ENCODE measurements around the gene LMO4. TPM values are rescaled to one million over a fixed set of nuclear protein-coding genes. Genes with fewer than 3 reads are reported as not detected.

LMO4 gene
- total RNA-seq, 1 donor from 2014 or later: 44.3 TPM

DNA sequence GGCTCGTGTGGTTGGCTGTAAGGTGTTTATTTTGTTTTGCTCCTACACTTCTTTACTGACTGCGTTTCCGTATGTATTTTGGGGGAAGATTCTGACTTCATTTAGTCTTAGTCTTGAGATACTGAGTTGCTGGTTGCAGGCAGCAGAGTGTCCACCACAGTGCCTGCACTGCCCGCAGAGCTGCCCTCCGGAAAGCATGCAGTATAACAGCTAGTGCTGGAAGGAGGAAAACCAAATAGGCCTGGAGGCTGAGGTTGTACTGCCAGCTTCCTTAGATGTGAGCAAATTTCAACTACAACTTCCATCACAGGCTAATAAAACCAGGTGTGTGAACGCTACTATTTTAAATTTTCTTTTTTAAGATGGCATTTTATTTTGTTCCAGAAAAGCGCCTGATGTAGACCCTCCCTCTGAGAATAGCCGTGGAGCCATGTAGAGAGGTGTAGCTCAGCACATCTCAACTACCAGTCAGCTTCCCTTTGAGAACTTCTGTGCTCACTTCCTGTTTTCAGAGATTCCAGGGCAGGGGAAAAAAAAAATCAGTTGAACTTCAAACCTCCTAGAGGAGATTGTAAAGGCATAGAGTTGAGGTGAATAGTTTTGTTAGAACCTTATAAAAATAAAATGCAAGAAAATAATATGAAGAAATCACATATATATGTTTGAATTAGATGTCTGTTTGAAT lies 17.6 kb downstream of the LMO4 start:
- intact Hi-C loops (cut with DNase I): no loop called here
- ATAC-seq (no peak), DNase-seq (ENCODE audit: missing footprints) (no peak)

DNA sequence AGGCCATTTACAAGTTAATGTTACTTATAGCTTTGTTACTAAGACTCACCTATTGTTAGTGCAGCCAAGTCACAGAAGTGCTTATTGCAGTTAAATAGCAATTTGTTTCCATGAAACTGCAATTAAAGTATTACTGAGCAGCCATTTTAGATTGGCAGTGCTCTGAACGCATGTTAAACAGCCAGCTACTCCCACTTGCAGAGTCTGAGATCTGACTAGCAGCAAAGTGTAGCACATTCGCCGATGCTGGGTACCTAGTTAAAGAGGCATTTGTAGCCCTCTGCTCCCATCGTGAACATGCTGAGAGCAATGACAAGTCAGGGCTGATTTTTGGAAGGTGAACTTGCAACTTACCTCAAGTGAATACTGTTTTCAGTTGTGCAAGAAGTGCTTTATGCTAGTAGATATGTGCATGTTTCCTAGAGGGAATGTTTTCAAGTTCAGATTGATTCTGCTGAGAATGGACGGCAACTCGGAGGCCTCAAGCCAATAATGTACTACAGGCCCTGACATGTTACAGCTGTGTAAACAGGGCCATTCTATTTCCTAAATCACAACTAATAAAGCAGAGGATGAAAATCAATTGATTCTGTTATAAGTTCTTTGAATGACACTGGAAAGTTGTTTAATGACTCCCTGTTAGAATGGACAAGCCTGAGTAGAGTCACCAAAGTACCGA lies 19.8 kb downstream of the LMO4 start:
- intact Hi-C loops (cut with DNase I): no loop called here
- ATAC-seq: no peak
- no peak for DNase-seq (ENCODE audit: missing footprints)

DNA sequence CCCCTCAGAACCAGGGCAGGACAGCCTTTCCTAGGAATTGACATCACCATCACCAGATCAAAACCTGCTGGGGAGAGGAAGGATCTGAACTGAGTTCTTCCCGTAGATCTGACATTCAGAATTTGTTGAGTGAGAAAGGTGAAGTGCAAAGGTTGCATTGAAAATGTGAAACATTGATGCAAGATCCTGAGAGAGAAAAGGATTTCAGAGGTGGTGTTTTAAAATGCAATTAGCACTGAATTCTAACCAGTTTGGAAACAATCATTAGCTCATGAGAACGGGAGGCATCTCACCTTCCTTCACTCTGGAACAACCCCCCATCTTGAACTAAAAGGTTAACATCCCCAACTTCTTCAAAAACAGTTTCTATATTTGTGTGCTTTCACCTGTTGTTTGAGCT lies 20.4 kb downstream of the LMO4 start:
- ATAC-seq (no peak), DNase-seq (ENCODE audit: missing footprints) (no peak)
- intact Hi-C loops (cut with DNase I): no loop called here

DNA sequence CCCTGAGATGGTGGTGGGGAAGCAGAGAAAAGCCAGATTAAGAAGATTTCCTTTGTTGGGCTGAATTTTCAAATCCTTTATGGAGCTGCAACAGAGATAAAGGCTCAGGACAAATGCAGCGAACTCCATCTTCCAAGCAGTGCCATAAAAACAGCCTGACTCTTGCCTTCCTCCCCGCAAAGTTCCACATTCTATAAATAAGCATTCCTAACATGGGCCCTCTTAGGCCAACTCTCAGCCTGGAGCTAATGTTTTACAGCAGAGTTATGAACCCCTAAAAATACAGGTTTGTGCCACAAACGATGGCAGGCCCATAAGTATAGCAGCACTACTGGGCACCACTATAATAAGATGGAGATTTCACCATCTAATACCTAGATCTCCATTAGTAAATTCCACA lies 27.2 kb downstream of the LMO4 start:
- intact Hi-C loops (cut with DNase I): no loop called here

DNA sequence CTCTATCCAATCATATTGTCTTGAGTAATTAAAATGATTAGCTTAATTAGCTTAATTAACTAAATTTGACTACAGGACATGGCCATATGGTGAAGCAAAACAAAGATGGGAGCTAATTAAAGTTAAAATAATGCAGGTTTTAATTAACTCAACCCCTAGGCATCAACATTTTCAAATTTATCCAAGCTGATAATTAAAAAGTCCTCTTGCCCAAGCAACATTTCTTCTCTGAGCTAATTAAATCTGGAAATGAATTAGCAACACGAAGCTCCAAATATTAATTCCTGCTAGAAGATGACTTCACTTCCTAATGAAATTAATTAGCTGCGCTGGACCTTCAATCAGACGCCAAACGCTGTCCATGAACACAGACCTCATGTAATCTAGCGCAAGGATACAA lies 27.9 kb downstream of the LMO4 start:
- intact Hi-C loops (cut with DNase I): no loop called here
- ATAC-seq (no peak), DNase-seq (ENCODE audit: missing footprints) (no peak)

More for the DNA sequence above, 27.2 kb downstream of the LMO4 start:
- DNase-seq (ENCODE audit: missing footprints) (no peak), ATAC-seq (no peak)

GRCh38 chr1:87358219-87358618 lies 29.5 kb downstream of the LMO4 start:
- DNase-seq (ENCODE audit: missing footprints) (no peak), ATAC-seq (no peak)
- intact Hi-C loops (cut with DNase I): no loop called here

GRCh38 chr1:87359586-87359985 lies 30.9 kb downstream of the LMO4 start:
- intact Hi-C loops (cut with DNase I): no loop called here
- DNase-seq (ENCODE audit: missing footprints): no peak
- ATAC-seq: no peak

DNA sequence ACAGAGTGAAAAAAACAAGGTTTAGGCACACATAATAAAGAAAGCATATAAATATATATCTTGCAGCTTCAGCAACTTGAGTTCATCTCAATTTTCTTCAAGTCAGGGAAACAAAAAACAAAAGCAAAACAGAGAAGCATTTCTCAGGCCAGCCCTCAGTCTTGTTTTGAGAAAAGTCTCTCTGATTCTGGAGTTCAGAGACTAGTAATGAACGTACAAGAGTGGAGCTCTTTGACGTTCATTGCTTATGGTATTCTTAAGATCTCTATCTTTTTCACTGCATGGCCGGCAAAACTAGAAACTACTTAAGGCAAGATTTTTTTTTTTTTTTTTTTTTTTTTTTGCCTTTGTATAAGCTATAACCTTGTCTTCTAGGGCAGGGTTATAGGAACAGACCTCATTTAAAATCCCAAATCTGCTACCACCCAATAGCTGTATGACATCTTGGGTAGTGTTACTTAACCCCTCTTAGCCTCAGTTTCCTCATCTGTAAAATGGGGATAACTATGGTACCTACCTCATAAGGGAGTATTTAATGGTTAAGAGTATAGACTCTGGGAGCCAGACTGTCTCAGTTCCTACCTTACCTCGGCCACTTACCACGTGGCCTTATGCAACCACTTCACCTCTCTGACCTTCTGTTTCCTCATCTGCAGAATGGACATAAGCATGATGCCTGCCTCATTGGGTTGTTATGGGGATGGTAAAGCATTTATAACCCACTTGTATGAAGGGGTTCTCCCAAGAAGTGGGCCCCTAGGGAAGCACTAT lies 33.6 kb downstream of the LMO4 start:
- DNase-seq (ENCODE audit: missing footprints) (no peak), ATAC-seq (no peak)
- intact Hi-C loops (cut with DNase I): no loop called here

GRCh38 chr1:87362834-87363426 lies 34.2 kb downstream of the LMO4 start:
- ATAC-seq (no peak), DNase-seq (ENCODE audit: missing footprints) (no peak)
- intact Hi-C loops (cut with DNase I): no loop called here

- ATAC-seq (peak; percentile 48), DNase-seq (ENCODE audit: missing footprints) (no peak)
- intact Hi-C loops (cut with DNase I): no loop called here
These were observed 38.9 kb downstream of the LMO4 start for GRCh38 chr1:87367549-87367948.

GRCh38 chr1:87368907-87369306 lies 40.2 kb downstream of the LMO4 start:
- DNase-seq (ENCODE audit: missing footprints) (no peak), ATAC-seq (no peak)
- intact Hi-C loops (cut with DNase I): no loop called here

DNA sequence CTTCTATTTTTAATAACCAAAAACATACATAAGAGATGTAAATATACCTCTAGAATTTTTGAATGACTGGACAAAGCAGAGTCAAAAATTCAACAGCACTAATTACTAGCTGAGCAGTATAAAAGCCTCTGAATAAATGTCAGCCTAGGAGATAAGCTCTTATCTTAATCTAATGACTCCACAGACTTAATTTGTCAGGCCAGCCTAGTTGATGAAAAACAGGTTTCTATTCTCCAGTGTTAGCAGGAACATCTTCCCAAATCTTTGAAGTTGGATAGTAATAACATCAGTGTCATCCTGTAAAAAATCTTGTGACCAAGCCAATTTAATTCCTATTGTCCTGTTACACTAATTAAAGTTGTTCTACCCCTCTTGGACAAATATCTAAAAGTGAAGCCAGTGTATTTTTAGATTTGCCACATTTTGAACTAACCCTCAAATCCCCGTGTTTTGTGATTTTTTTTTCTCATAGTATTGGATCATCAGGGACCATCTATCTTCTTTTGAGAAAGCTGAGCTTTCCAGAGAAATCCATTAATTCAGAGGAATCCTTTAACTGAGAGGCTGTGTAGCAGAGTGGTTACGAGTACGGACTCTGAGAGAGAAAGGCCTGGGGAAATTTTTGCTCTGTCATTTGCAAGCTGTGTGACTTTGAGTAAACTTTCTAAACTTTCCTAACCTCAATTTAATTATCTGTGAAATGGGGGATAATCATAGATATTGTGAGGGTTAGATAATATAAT lies 41.2 kb downstream of the LMO4 start:
- intact Hi-C loops (cut with DNase I): no loop called here
- no peak for DNase-seq (ENCODE audit: missing footprints)
- ATAC-seq: no peak

DNA sequence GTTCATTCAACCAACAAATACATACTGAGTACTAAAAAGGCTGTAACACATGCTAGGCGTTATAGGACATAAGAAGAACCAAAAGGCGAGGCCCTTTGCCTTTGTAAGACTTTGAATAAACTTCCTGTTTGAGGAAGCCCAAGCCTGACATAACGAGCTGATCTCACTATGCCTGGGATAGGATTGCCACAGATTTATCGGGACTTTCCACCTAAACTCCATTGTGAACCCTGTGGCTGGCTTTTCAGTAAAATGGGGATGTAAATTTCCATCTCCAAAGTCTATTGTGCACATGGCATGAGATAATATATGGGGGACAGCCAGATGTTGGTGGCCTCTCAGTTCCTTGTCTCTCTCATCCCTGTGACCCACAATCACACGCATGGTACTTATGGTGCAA lies 41.9 kb downstream of the LMO4 start:
- intact Hi-C loops (cut with DNase I): no loop called here
- peak; percentile 28 for ATAC-seq
- no peak for DNase-seq (ENCODE audit: missing footprints)

DNA sequence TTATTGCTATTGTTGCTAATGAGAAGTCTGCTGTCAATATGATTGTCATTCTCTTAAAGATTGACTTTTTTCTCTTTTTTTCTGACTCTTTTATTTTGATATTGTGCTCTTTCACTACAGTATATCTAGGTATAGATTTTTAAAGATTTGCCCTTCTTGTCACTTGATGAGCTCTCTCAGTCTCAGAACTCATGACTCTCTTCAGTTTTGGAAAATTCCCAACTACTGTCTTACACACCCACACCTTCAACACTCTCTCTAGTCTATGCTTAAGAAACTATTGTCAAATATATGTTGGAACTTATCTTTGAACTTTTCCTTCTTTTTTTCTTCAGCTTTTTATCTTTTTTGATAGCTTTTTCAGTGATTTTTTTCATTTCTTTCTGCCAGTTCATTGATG lies 50.6 kb downstream of the LMO4 start:
- intact Hi-C loops (cut with DNase I): no loop called here
- DNase-seq (ENCODE audit: missing footprints) (no peak), ATAC-seq (no peak)

DNA sequence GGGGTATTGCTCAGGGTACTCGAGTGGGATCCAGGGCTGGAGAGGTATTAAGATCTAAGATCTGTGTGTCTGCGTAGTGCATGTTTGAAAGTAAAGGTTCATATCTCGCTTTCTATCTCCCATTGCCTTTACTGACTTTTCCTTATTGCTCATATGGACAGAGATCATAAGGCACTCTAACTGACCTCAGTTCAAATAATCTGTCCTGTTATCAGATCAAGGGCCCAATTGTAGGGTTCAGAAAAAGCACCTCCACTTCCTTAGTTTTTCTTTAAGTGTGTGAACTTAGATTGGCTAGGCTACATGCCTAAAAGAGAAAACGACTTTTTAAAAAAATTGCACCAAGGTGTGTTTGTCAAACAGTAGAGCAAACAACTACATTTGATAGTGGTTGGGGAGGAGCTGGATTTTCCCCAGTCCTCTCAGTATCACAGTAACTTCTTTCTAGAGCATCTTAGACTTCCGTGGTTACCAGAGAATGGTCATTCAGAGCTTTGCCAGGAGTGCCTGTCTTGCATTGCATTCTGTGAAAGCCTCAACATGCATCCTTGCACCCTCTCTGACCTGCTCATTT lies 57.6 kb downstream of the LMO4 start:
- intact Hi-C loops (cut with DNase I): no loop called here
- ATAC-seq: no peak
- DNase-seq (ENCODE audit: missing footprints): no peak

GRCh38 chr1:87388411-87388810 lies 59.7 kb downstream of the LMO4 start:
- DNase-seq (ENCODE audit: missing footprints) (no peak), ATAC-seq (no peak)
- intact Hi-C loops (cut with DNase I): no loop called here

DNA sequence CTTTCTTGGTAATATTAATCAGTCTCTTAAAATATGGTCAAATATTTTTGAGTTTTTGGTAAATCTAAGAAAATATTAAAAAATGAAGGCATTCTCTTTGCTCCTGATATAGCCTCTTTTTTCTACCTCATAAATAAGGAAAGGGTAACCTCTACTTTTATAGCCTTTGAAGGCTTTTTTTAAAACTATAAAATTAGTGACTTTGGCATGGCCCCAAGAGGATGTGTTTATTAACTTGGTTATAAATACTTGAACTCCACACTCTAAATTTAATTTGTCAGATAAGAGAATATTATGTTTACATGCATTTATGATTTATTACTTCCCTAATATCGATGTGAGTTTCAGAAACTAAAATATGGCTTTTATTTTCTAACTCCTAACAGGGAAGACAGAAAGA lies 60.3 kb downstream of the LMO4 start:
- no peak for DNase-seq (ENCODE audit: missing footprints)
- ATAC-seq: no peak
- intact Hi-C loops (cut with DNase I): no loop called here

GRCh38 chr1:87389546-87389945 lies 60.9 kb downstream of the LMO4 start:
- no peak for DNase-seq (ENCODE audit: missing footprints)
- intact Hi-C loops (cut with DNase I): no loop called here
- no peak for ATAC-seq

Measured in Right ventricle myocardium inferior (tissue), 1 donor.